HEK293 (cell line): ENCODE results near the gene LOXL1.

Experiments used
- CTCF ChIA-PET: fragments of 350-600 bp; formaldehyde crosslinking; extraction: SDS; loops from one replicate; lab custom pipeline; 2021; ENCODE audit warnings: antibody characterized with exemption; lab: Yijun Ruan, JAX
- POLR2A ChIA-PET: fragments of 300-600 bp; formaldehyde crosslinking; extraction: SDS; loops from one replicate; lab custom pipeline; 2020; ENCODE audit warnings: antibody characterized with exemption, inconsistent platforms; lab: Yijun Ruan, JAX
- H3K27ac ChIP-seq: fragments of 200-500 bp; sonication (Bioruptor generic); 2 replicates; pipeline ENCODE4 v1.5.1; 2014; ENCODE audit warnings: low read depth, low read length, control low read depth, inconsistent platforms; ENCODE audit errors: extremely low read depth
- H3K36me3 ChIP-seq, 2 experiments: fragments of 200-500 bp in 1 of 2; sonication (Bioruptor generic) in 1 of 2; 1 replicate in 1 of 2; 2 replicates in 1 of 2; pipeline ENCODE4 v1.5.1; 2014 to 2017; ENCODE audit warnings: inconsistent platforms in 2 of 2, low read length in 2 of 2; ENCODE audit not compliant: control insufficient read depth in 2 of 2, insufficient read depth in 1 of 2
- H3K4me1 ChIP-seq: fragments of 200-500 bp; sonication (Bioruptor generic); 2 replicates; pipeline ENCODE4 v1.5.1; 2014; ENCODE audit warnings: mild to moderate bottlenecking, low read length, inconsistent platforms; ENCODE audit not compliant: control insufficient read depth, insufficient read depth
- H3K4me3 ChIP-seq: 2 replicates; pipeline ENCODE4 v1.5.1; 2011; ENCODE audit warnings: low read depth, mild to moderate bottlenecking, control low read depth, low read length, moderate library complexity
- H3K9me3 ChIP-seq: fragments of 200-500 bp; sonication (Bioruptor generic); 2 replicates; pipeline ENCODE4 v1.5.1; 2014; ENCODE audit warnings: low read depth, low read length, inconsistent platforms; ENCODE audit not compliant: control insufficient read depth, insufficient read depth
- BCL11B ChIP-seq: fragments of 450-650 bp; formaldehyde crosslinking; IDR thresholded peaks from 2 replicates; pipeline ENCODE4 v1.5.1; 2016; ENCODE audit warnings: low read depth, missing biosample characterization, missing genetic modification characterization
- GFI1B ChIP-seq: fragments of 450-650 bp; formaldehyde crosslinking; IDR thresholded peaks from 2 replicates; pipeline ENCODE4 v1.5.1; 2016; ENCODE audit warnings: missing biosample characterization, missing genetic modification characterization
- KLF1 ChIP-seq: fragments of 450-650 bp; formaldehyde crosslinking; IDR thresholded peaks from 2 replicates; pipeline ENCODE4 v1.5.1; 2016; ENCODE audit warnings: missing biosample characterization, missing genetic modification characterization
- KLF8 ChIP-seq: fragments of 450-650 bp; formaldehyde crosslinking; IDR thresholded peaks from 2 replicates; pipeline ENCODE4 v1.5.1; 2016; ENCODE audit warnings: missing biosample characterization, missing genetic modification characterization
- MEIS1 ChIP-seq: sonication (generic); formaldehyde crosslinking; IDR thresholded peaks from 2 replicates; pipeline ENCODE4 v1.8.1; 2022; ENCODE audit warnings: missing genetic modification reagents, mild to moderate bottlenecking, borderline replicate concordance
- PRDM1 ChIP-seq: fragments of 450-650 bp; formaldehyde crosslinking; IDR thresholded peaks from 2 replicates; pipeline ENCODE4; 2016; ENCODE audit warnings: missing biosample characterization, missing genetic modification characterization
- SCRT2 ChIP-seq: fragments of 450-650 bp; formaldehyde crosslinking; IDR thresholded peaks from 2 replicates; pipeline ENCODE4 v1.5.1; 2016; ENCODE audit warnings: missing biosample characterization, missing genetic modification characterization
- SP7 ChIP-seq: fragments of 450-650 bp; formaldehyde crosslinking; IDR thresholded peaks from 2 replicates; pipeline ENCODE4 v1.5.1; 2016; ENCODE audit warnings: missing biosample characterization, missing genetic modification characterization
- ZEB2 ChIP-seq: fragments of 450-650 bp; formaldehyde crosslinking; IDR thresholded peaks from 2 replicates; pipeline ENCODE4 v1.5.1; 2016; ENCODE audit warnings: missing biosample characterization, missing genetic modification characterization
- ZFP3 ChIP-seq: fragments of 450-650 bp; formaldehyde crosslinking; IDR thresholded peaks from 2 replicates; pipeline ENCODE4 v1.5.1; 2016; ENCODE audit warnings: low read depth, missing biosample characterization, missing genetic modification characterization
- ZNF157 ChIP-seq: fragments of 450-650 bp; formaldehyde crosslinking; IDR thresholded peaks from 2 replicates; pipeline ENCODE4 v1.5.1; 2016; ENCODE audit warnings: missing biosample characterization, missing genetic modification characterization
- ZNF248 ChIP-seq: fragments of 450-650 bp; formaldehyde crosslinking; IDR thresholded peaks from 2 replicates; pipeline ENCODE4 v1.5.1; 2017; ENCODE audit warnings: missing biosample characterization, missing genetic modification characterization
- ZNF266 ChIP-seq: fragments of 450-650 bp; formaldehyde crosslinking; IDR thresholded peaks from 2 replicates; pipeline ENCODE4 v1.5.1; 2016; ENCODE audit warnings: missing biosample characterization, missing genetic modification characterization, low read depth
- ZNF292 ChIP-seq: fragments of 450-650 bp; formaldehyde crosslinking; IDR thresholded peaks from 2 replicates; pipeline ENCODE4 v1.5.1; 2016; ENCODE audit warnings: low read depth, missing biosample characterization, missing genetic modification characterization, borderline replicate concordance
- ZNF311 ChIP-seq: fragments of 450-650 bp; formaldehyde crosslinking; IDR thresholded peaks from 2 replicates; pipeline ENCODE4 v1.5.1; 2017; ENCODE audit warnings: missing biosample characterization, missing genetic modification characterization, borderline replicate concordance
- ZNF350 ChIP-seq: fragments of 450-650 bp; formaldehyde crosslinking; IDR thresholded peaks from 2 replicates; pipeline ENCODE4 v1.5.0; 2017; ENCODE audit warnings: missing biosample characterization, mild to moderate bottlenecking, missing genetic modification characterization
- ZNF391 ChIP-seq: fragments of 450-650 bp; formaldehyde crosslinking; IDR thresholded peaks from 2 replicates; pipeline ENCODE4 v1.5.1; 2016; ENCODE audit warnings: low read depth, missing biosample characterization, missing genetic modification characterization, borderline replicate concordance
- ZNF548 ChIP-seq: fragments of 450-650 bp; formaldehyde crosslinking; IDR thresholded peaks from 2 replicates; pipeline ENCODE4 v1.5.1; 2016; ENCODE audit warnings: missing biosample characterization, missing genetic modification characterization
- ZNF558 ChIP-seq: fragments of 450-650 bp; formaldehyde crosslinking; IDR thresholded peaks from 2 replicates; pipeline ENCODE4 v1.5.1; 2016; ENCODE audit warnings: missing biosample characterization, missing genetic modification characterization
- ZNF624 ChIP-seq: fragments of 450-650 bp; formaldehyde crosslinking; IDR thresholded peaks from 2 replicates; pipeline ENCODE4 v1.5.1; 2017; ENCODE audit warnings: missing biosample characterization, missing genetic modification characterization
- ZNF701 ChIP-seq: fragments of 450-650 bp; formaldehyde crosslinking; IDR thresholded peaks from 2 replicates; pipeline ENCODE4 v1.5.1; 2016; ENCODE audit warnings: missing biosample characterization, missing genetic modification characterization
- TF ChIP-seq, protein P1 (sequence below): fragments of 450-650 bp; formaldehyde crosslinking; IDR thresholded peaks from 2 replicates; pipeline ENCODE4 v1.5.1; 2016; ENCODE audit warnings: missing biosample characterization, missing genetic modification characterization
- TF ChIP-seq, protein P2 (sequence below): fragments of 450-650 bp; formaldehyde crosslinking; IDR thresholded peaks from 2 replicates; pipeline ENCODE4 v1.5.1; 2017; ENCODE audit warnings: missing biosample characterization, missing genetic modification characterization
- TF ChIP-seq, protein P3 (sequence below): fragments of 450-650 bp; formaldehyde crosslinking; IDR thresholded peaks from 2 replicates; pipeline ENCODE4 v1.5.1; 2017; ENCODE audit warnings: missing biosample characterization, missing genetic modification characterization
- TF ChIP-seq, protein P4 (sequence below): fragments of 450-650 bp; formaldehyde crosslinking; conservative IDR thresholded peaks from 2 replicates; pipeline ENCODE4 v1.5.1; 2016; ENCODE audit warnings: low read depth, missing biosample characterization, missing genetic modification characterization
- TF ChIP-seq, protein P5 (sequence below): fragments of 450-650 bp; formaldehyde crosslinking; optimal IDR thresholded peaks from 2 replicates; pipeline ENCODE3; 2016; ENCODE audit warnings: missing biosample characterization, mild to moderate bottlenecking, missing genetic modification characterization

LOXL1 gene

DNA sequence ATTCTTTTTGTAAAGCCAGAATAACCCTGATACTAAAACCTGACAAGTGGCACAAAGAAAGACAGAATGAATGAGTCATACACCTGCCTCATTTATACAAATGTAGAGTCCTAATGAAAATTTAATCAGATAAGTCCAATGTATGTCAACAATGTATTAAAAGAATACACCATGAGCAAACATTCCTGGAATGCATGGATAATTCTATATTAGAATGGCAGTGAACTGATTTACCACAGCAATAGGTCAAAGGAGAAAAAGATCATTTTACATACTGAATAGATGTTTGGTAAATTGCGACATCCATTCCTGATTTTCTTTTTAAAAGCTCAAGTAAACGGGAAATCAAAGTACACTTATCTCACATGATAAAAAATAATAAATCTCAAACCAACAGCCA is 11.2 kb upstream of the LOXL1 start:
- ChIA-PET POLR2A (interaction anchor here (0.6 to 1.2 kb wide), 4 partner anchors 11 to 605 kb away, joined by 3 to 10 read pairs (median 4); partner anchors contain the start of gene LOXL1), CTCF (interaction anchor here (0.7 to 1.9 kb wide), 8 partner anchors 9 to 300 kb away, joined by 3 to 9 read pairs (median 3); no protein-coding TSS in a partner anchor)
- H3K27ac ChIP-seq: no peak overlapping the region
- TF ChIP-seq MEIS1 (CRISPR knock-in tag) (peak; percentile 24; the same call in 1 of the 2 replicates), ZNF266 (no peak), ZNF701 (tag by site-specific recombination) (no peak), ZNF157 (tag by site-specific recombination) (no peak), ZNF311 (tag by site-specific recombination) (no peak), PRDM1 (0 out of 2 replicates have a peak, but pooled peaks have one; percentile 7), ZNF624 (tag by site-specific recombination) (no peak), ZNF558 (tag by site-specific recombination) (no peak), ZNF248 (tag by site-specific recombination) (no peak), ZEB2 (no peak), ZNF548 (tag by site-specific recombination) (no peak), KLF8 (0 out of 2 replicates have a peak, but pooled peaks have one; percentile 30), SCRT2 (no peak), ZFP3 (tag by site-specific recombination) (no peak), SP7 (tag by site-specific recombination) (peak; percentile 56; the same call in 1 of the 2 replicates), KLF1 (no peak), ZNF292 (no peak), ZNF350 (tag by site-specific recombination) (no peak), BCL11B (no peak), GFI1B (0 out of 2 replicates have a peak, but pooled peaks have one; percentile 45), ZNF391 (tag by site-specific recombination) (no peak)
- TF ChIP-seq, protein P1, sequence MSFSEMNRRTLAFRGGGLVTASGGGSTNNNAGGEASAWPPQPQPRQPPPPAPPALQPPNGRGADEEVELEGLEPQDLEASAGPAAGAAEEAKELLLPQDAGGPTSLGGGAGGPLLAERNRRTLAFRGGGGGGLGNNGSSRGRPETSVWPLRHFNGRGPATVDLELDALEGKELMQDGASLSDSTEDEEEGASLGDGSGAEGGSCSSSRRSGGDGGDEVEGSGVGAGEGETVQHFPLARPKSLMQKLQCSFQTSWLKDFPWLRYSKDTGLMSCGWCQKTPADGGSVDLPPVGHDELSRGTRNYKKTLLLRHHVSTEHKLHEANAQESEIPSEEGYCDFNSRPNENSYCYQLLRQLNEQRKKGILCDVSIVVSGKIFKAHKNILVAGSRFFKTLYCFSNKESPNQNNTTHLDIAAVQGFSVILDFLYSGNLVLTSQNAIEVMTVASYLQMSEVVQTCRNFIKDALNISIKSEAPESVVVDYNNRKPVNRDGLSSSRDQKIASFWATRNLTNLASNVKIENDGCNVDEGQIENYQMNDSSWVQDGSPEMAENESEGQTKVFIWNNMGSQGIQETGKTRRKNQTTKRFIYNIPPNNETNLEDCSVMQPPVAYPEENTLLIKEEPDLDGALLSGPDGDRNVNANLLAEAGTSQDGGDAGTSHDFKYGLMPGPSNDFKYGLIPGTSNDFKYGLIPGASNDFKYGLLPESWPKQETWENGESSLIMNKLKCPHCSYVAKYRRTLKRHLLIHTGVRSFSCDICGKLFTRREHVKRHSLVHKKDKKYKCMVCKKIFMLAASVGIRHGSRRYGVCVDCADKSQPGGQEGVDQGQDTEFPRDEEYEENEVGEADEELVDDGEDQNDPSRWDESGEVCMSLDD (tag by site-specific recombination): no peak
- TF ChIP-seq, protein P2, sequence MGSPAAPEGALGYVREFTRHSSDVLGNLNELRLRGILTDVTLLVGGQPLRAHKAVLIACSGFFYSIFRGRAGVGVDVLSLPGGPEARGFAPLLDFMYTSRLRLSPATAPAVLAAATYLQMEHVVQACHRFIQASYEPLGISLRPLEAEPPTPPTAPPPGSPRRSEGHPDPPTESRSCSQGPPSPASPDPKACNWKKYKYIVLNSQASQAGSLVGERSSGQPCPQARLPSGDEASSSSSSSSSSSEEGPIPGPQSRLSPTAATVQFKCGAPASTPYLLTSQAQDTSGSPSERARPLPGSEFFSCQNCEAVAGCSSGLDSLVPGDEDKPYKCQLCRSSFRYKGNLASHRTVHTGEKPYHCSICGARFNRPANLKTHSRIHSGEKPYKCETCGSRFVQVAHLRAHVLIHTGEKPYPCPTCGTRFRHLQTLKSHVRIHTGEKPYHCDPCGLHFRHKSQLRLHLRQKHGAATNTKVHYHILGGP (tag by site-specific recombination): peak; percentile 84
- TF ChIP-seq, protein P3, sequence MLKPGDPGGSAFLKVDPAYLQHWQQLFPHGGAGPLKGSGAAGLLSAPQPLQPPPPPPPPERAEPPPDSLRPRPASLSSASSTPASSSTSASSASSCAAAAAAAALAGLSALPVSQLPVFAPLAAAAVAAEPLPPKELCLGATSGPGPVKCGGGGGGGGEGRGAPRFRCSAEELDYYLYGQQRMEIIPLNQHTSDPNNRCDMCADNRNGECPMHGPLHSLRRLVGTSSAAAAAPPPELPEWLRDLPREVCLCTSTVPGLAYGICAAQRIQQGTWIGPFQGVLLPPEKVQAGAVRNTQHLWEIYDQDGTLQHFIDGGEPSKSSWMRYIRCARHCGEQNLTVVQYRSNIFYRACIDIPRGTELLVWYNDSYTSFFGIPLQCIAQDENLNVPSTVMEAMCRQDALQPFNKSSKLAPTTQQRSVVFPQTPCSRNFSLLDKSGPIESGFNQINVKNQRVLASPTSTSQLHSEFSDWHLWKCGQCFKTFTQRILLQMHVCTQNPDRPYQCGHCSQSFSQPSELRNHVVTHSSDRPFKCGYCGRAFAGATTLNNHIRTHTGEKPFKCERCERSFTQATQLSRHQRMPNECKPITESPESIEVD (tag by site-specific recombination): peak; percentile 52
- TF ChIP-seq, protein P4, sequence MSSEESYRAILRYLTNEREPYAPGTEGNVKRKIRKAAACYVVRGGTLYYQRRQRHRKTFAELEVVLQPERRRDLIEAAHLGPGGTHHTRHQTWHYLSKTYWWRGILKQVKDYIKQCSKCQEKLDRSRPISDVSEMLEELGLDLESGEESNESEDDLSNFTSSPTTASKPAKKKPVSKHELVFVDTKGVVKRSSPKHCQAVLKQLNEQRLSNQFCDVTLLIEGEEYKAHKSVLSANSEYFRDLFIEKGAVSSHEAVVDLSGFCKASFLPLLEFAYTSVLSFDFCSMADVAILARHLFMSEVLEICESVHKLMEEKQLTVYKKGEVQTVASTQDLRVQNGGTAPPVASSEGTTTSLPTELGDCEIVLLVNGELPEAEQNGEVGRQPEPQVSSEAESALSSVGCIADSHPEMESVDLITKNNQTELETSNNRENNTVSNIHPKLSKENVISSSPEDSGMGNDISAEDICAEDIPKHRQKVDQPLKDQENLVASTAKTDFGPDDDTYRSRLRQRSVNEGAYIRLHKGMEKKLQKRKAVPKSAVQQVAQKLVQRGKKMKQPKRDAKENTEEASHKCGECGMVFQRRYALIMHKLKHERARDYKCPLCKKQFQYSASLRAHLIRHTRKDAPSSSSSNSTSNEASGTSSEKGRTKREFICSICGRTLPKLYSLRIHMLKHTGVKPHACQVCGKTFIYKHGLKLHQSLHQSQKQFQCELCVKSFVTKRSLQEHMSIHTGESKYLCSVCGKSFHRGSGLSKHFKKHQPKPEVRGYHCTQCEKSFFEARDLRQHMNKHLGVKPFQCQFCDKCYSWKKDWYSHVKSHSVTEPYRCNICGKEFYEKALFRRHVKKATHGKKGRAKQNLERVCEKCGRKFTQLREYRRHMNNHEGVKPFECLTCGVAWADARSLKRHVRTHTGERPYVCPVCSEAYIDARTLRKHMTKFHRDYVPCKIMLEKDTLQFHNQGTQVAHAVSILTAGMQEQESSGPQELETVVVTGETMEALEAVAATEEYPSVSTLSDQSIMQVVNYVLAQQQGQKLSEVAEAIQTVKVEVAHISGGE: no peak
- TF ChIP-seq, protein P5, sequence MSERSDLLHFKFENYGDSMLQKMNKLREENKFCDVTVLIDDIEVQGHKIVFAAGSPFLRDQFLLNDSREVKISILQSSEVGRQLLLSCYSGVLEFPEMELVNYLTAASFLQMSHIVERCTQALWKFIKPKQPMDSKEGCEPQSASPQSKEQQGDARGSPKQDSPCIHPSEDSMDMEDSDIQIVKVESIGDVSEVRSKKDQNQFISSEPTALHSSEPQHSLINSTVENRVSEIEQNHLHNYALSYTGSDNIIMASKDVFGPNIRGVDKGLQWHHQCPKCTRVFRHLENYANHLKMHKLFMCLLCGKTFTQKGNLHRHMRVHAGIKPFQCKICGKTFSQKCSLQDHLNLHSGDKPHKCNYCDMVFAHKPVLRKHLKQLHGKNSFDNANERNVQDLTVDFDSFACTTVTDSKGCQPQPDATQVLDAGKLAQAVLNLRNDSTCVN (tag by site-specific recombination): no peak
- H3K4me3 ChIP-seq: no peak overlapping the region
- H3K36me3 ChIP-seq: peaks cover 4 to 15% of the 10 kb centered on the region in 2 experiments; a peak in 2 of 3 replicates
- H3K9me3 ChIP-seq: no peaks in the 10 kb centered on the region
- H3K4me1 ChIP-seq: no peaks in the 10 kb centered on the region
